HG02763 (cell line): ENCODE results near the gene TRMT2B.
"Not testable (repeated sequence)": the region's sequence is repeated elsewhere in the genome, so short reads cannot be mapped to it uniquely, and the experiment has no call there.

ENCODE experiments used
- ATAC-seq: cut with Tn5 transposase; IDR thresholded peaks from one replicate; pipeline ENCODE4 v1.9.1; 2021; ENCODE audit warnings: mild to moderate bottlenecking, moderate library complexity; ENCODE audit not compliant: unreplicated experiment

Gene TRMT2B

GRCh38 chrX:101009090-101009489 is 42.8 kb downstream of the TRMT2B start:
- no peak for ATAC-seq

- no peak for ATAC-seq
These were observed 52.5 kb downstream of the TRMT2B start for GRCh38 chrX:100999451-100999850.

GRCh38 chrX:100995469-100995868 is 56.4 kb downstream of the TRMT2B start:
- ATAC-seq: no peak

- no peak for ATAC-seq
These were observed 57.3 kb downstream of the TRMT2B start for GRCh38 chrX:100994352-100995281.

GRCh38 chrX:100990139-100990538 is 61.8 kb downstream of the TRMT2B start:
- no peak for ATAC-seq

- no peak for ATAC-seq
These were observed 67.1 kb downstream of the TRMT2B start for GRCh38 chrX:100984818-100985217.

- ATAC-seq: not testable (repeated sequence)
These were observed 70.4 kb downstream of the TRMT2B start for GRCh38 chrX:100981498-100981845.

GRCh38 chrX:100980608-100981497 is 71.1 kb downstream of the TRMT2B start:
- no peak for ATAC-seq

GRCh38 chrX:100979881-100980607 is 71.9 kb downstream of the TRMT2B start:
- ATAC-seq: no peak

- ATAC-seq: no peak
These were observed 75.7 kb downstream of the TRMT2B start for GRCh38 chrX:100976211-100976610.

GRCh38 chrX:100975212-100975611 is 76.7 kb downstream of the TRMT2B start:
- no peak for ATAC-seq

GRCh38 chrX:100973411-100973810 is 78.5 kb downstream of the TRMT2B start:
- ATAC-seq: no peak

- no peak for ATAC-seq
These were observed 82.0 kb downstream of the TRMT2B start for GRCh38 chrX:100969936-100970335.

- ATAC-seq: no peak
These were observed 82.5 kb downstream of the TRMT2B start, which contains the start of gene ARL13A for GRCh38 chrX:100969408-100969807. Gene ARL13A, plus strand, starts transcription at chrX:100969708. Its CDS starts 3,982 bp downstream, at chrX:100973690.

GRCh38 chrX:100964362-100964761 is 87.5 kb downstream of the TRMT2B start:
- no peak for ATAC-seq

GRCh38 chrX:100962811-100963210 is 89.1 kb downstream of the TRMT2B start:
- no peak for ATAC-seq
